Activated T-cell treated with anti-CD3 and anti-CD28 coated beads for 4 hours (primary cell): ENCODE data around the gene PCBP1.
A peak's percentile ranks its signal among the peaks of the same experiment; 100 is the strongest.
"Not testable (repeated sequence)": the region's sequence is repeated elsewhere in the genome, so short reads cannot be mapped to it uniquely, and the experiment has no call there.

Experiments
- DNase-seq: peaks from one replicate; pipeline ENCODE4 v3.0.0-alpha.2; 2020

PCBP1 gene

DNA sequence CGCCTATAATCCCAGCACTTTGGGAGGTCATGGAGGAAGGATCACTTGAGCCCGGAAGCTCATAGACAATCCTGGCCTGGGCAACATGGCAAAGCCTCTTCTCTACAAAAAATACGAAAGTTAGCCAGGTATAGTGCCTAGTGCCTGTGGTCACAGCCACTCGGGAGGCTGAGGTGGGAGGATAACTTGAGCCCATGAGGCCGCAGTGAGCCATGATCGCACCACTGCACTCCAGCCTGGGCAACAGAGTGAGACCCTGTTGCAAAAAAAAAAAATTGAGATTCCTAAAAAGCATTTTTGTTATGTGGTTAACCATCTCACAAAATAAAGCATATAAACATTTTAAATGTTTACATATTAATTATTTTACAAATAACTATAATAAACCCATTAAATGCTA lies 13.9 kb downstream of the PCBP1 start:
- DNase-seq: no peak

DNA sequence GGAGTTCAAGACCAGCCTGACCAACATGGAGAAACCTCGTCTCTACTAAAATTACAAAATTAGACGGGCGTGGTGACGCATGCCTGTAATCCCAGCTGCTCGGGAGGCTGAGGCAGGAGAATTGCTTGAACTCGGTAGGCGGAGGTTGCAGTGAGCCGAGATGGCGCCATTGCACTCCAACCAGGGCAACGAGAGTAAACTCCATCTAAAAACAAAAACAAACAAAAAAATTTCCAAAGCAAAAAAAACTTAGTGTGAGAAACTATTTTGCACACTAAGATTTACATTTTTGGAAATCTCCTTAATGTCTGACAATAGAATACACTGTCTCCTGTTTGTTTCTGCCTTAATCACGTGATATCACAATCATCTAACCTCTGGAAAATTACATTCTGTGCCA lies 14.4 kb downstream of the PCBP1 start:
- not testable (repeated sequence) for DNase-seq

DNA sequence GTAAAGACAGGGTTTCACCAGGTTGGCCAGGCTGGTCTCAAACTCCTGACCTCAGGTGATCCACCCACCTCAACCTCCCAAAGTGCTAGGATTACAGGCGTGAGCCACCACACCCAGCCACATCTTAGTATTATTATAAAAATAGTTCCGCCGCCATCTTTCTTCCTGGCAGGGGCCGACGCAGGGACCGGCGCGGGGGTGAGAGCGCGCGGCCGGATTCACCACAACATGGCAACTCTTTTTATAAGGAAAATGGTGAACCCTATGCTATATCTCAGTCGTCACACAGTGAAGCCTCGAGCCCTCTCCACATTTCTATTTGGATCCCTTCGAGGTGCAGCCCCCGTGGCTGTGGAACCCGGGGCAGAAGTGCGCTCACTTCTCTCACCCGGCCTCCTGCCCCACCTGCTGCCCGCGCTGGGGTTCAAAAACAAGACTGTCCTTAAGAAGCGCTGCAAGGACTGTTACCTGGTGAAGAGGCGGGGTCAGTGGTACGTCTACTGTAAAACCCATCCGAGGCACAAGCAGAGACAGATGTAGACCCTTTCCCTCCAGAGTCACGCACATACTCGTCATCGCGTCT lies 15.1 kb downstream of the PCBP1 start:
- not testable (repeated sequence) for DNase-seq

DNA sequence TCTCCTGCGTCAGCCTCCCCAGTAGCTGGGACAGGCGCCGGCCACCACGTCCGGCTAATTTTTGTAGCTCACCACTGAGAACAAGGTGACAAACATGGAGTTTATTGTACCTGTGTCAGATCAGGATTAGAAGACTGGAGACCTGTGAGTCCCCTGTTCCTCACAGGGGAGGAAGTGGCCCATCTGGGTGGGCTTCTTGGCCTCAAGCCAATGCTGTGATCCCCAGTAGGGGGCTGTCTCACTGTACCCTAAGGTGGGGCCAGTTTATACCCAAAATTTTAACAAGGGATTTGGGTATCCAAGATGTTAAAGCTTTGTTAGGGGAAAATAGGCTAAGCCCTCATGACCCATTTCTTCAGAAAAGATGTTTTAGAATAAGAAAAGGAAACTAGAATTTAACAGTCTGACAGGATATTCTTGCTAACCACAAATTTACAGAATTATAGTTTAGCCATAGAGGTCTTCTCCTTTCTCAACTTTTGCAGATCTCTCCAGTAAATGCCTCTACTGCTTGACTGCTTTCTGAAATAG lies 16.3 kb downstream of the PCBP1 start:
- no peak for DNase-seq

DNA sequence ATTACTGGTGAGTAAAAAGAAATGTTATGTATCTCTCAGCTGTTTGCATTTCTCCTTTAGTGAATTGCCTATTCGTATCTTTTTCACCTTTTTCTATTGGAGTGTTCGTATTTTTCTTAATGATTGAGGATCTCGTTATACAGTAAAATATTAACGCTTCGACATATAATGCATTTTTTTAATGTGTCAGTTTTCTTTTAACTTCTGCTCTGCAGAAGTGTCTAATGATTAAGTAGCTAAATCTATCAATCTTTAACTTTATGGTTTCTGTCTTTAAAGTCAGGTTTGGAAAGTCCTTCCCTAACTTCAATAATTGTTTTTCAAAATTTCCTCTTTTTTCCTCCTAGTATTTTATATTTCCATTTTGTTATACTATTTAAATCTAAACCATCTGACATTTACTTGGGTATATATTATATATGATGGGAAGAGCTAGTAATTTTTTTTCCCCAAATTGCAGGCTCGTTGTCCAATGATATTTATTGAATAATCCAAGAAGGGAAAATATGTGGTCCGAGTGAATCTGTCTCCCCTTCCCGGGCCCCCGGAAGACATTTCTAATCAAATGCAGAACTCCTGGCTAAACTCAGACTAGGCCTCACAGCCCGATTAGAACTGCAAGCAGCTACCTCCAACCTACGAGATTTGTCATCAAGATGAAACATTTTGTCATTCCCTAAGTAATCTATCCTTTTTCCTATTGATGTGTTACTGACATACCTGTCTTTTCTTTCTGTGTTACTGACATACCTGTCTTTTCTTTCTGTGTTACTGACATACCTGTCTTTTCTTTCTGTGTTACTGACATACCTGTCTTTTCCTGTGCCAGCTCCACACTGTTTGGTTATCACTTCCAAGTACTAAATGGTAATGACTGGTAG lies 17.2 kb downstream of the PCBP1 start:
- no peak for DNase-seq

DNA sequence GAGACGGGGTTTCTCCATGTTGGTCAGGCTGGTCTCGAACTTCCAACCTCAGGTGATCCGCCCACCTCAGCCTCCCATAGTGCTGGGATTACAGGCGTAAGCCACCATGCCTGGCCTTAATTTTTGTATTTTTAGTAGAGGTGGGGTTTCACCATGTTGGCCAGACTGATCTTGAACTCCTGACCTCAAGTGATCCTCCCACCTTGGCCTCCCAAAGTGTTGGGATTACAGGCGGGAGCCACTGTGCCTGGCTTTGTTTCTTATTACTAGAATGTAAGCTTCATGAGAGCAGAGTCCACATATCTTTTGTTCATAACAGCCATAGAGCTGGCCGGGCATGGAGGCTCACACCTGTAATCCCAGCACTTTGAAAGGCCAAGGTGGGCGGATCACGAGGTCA lies 18.9 kb downstream of the PCBP1 start:
- DNase-seq: not testable (repeated sequence)

DNA sequence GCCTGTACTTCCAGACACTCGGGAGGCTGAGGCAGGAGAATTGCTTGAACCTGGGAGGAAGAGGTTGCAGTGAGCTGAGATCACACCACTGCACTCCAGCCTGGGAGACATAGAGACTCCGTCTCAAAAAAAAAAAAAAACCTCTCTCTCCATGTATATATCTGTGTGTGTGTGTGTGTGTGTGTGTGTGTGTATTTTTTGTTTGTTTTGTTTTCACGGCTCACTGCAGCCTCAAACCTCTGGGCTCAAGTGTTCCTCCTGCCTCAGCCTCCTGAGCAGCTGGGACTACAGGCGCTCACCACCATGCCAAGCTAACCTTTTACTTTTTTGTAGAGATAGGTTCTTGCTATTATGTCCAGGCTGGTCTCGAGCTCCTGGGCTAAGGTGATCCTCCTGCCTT lies 23.1 kb downstream of the PCBP1 start:
- not testable (repeated sequence) for DNase-seq

DNA sequence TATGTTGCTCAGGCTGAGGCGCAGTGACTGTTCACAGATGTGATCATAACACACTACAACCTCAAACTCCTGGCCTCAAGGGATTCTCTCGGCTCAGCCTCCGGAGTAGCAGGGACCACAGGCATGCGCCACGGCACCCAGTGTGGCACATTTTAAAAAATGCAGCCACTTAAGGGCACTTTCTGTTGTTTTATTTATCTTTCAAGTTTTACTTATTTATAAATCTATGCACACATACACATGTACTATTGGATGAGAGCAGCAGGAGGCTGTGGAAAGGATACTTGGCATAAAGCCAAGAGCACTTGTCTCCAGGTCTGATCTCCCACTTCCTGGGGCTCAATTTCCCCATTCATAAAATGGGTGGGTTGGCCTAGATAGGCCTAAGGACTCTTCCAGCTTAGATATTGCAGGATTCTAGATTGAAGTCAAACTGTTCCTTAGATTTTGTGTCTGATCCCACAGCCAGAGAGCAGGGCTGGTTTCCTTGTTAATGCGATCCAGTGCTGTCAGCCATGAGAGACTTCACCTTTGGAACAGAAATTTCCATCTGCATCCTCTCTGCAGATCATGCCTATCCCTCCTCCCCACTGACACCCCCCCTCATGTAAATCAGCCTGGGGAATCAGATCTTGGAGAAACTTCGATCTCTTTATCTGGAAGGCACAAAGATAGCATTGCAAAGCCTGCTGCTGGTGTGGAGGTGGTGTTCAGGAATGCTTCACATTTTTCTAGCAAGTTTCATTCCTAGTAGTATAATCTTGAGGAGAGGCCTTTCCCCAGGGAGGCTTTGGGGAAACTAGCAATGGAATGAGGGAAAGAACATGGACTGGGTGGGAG lies 24.7 kb downstream of the PCBP1 start:
- no peak for DNase-seq

DNA sequence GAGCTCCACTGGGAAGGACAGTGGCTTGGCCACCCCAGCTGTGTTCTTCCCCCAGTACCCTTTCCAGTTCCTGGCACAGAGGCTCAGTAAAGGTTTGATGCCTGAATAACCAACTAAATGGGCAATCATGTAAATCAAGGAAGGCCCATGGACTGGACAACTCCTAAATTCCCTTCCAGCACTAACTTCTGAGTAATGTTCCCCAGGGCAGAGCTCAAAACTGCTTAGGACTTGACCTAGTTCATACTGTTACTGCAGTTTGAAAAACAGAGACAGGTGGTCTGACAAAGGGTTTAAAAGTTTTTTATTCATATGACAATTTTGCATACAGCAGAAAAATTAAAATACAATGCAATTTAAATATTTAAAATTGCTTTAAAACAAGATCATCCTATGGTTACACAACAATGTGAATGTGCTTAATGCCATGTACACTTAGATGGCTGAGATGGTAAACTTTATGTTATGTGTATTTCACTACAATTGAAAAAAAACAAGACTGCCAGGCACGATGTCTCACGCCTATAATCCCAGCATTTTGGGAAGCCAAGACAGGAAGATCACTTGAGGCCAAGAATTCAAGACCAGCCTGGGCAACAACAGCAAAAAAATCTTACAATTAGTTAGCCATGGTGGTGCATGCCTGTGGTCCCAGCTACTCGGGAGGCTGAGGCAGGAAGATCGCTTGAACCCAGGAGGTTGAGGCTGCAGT lies 26.2 kb downstream of the PCBP1 start:
- no peak for DNase-seq

DNA sequence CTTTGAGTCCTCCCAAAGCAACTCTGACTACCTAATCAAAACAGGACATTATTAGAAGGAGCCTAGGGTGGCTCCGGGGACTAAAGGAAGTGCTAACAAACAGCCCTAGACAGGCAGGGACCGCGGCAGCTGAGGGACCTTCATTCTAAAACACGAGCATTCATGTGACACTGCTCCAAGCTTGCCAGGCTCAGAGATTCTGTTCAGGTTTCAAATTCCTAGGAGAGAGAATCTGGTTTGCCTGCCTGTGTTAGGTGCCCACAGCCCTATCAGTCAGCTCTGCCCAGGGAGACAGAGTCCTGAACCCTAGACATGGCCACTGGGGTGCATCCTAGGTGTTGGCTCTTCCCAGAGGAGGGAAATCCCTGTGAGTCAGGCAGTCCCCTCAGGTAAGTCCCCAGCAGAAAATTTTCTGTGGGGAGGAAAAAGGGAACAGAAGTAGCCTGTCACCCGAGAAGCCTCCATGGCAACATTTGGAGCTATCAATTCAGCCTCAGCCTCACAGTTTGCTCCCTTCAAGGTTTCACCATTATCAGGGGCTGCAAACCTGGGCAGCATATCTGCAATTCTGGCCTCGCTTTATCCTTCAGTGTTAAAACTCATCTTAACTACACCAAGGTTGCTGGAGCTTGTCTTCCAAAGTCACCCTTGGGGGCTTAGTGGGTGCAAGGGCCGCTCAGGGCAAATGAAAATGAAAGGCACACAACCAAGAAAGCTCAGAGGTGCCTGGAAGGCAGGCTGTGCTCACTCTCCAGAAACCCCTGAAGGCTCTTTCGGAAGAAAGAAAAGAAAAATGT lies 28.6 kb downstream of the PCBP1 start:
- DNase-seq: no peak

DNA sequence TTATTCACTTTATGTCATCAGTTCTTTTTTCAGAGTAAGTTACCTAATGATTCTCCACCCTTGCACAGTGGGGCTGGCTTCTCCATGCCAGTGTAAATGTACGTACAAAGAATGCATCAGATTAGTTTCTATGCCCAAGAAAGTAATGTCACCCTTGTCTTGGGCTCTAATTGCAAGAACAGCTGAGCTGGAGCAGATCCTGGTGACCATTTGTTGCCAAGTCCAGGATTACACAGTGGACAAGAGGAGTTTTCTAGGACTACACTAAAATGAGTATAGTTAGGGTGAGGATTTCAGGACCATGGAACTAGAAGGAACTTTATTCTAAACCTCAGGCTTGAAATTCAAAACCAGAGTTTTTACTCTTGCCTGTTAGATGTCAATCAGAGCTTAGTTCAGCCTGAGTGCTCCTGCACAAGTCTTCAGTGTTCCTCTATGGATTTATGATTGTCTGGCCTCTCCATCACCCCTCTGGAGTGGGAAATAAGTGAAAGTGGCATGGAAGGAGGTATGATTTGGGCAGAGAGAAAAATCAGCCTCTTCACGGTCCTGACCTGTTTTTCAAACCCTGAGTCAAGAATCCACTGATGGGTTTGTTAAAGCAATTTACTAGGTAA lies 29.8 kb downstream of the PCBP1 start:
- no peak for DNase-seq

DNA sequence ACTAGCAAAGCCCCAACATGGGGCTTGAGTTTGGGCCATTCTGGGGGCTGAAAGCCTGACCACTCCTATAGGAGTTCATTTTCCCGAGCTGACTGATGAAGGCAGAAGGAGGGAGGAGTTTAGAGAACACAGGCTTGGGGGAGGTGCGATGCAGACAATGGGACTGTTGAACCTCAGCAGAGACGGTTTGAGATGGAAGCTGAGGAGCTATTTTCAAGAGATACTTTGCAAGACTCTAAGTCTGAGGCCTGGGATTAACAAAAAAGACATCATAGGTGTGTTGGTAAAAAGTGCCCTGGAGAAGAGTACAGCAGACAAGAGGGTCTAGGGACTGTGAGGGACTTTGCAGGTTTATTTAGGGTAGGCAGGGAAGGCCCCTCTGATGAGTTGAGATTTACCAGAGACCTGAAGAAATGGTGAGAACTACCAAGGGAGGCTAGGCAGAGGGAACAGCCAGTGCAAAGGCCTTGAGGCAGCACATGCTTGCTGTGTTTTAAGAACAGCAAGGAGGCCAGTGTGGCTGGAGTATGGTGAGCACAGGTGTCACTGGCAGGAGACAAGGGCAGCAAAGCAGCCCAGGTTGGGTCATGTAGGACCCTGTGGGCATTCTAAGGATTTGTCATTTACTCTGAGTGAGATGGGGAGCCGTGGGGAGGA lies 31.6 kb downstream of the PCBP1 start:
- DNase-seq: no peak

DNA sequence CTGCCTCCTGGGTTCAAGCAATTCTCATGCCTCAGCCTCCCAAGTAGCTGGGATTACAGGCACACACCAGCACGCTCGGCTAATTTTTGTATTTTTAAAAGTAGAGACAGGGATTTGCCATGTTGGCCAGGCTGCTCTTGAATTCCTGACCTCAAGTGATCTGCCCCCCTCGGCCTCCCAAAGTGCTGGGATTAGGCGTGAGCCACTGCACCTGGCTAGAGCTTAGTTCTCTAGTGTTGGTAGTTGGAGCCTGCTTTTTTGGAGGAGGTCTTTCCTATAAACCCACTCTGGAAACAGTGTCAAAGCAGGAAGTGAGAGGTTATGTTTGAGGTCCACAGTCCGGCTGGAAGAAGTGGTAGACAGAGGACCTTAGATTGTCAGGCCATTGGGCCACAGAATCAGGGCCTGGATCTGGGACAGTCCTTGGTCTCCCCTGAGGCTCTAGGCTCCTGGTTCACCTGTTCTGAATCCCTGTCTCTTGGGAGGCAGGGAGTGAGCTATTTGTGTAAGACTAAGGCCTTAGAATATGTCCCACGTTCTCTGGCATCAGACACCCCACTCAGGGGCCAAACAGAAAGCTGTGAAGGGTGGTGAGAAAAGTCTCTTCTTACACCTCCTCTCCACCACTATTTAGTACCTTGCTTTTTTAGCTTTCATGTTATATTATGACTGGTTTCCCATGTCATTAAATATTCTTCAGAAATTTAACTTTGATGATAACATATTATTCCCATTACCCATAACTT lies 34.5 kb downstream of the PCBP1 start:
- DNase-seq: no peak

DNA sequence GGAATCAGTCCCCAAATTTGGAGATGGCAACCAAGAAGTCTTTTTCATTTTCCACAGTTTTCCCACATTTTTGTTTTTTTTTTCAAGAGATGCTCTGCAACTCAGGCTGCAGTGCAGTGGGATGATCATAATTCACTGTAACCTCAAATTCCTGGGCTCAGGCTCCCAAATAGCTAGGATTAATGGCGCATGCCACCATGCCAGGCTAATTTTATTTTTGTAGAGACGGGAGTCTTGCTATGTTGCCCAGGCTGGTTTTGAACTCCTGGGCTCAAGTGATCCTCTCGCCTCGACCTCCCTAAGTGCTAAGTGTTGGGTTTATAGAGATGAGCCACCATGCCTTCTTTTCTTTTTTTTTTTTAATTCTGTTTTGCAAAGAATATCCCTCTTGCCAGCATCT lies 35.2 kb downstream of the PCBP1 start:
- no peak for DNase-seq

DNA sequence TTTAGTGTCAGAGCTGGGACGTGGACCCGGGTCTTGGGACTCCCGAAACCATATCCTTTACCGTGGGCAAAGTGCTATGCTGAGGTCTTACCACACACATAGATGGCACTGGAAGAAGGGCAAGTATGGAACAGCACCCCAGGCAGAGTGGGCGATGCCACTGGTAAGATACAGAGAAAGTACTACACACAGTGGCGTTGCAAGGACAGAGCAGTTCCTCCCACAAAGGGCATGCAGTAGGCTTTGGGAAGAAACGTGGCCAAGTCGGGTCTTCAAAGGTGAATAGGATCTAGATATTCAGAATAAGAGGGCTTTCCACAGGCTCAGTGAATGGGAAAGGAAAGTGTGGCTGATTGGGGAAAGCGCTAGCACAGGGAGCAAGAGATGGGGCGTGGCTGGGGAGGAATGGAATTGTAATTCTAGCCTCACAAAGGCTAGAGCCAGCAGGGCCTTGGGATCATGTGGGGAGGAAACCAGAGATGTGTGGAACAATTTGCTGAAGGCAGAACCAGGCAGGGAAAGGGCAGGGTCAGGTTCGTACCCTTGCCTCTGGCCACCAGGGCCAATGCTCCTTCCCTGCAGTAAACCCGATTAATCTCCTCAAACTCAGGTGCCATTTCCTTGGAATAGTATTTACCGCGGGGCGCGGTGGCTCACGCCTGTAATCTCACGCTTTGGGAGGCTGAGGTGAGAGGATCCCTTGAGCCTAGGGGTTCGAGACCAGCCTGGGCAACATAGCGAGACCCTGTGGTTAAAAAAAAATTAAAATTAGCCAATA lies 36.0 kb downstream of the PCBP1 start:
- DNase-seq: no peak

DNA sequence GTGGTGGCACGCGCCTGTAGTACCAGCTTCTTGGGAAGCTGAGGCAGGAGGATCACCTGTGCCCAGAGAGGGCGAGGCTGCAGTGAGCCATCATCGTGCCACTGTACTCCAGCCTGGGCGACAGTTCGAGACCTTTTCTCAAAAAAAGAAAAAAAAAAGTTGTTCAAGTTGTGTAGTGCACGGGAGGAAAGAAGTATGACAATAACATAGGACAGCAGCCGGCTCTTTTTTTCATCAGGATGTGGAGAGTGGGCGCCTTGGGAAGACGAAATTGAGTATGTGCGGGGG lies 36.5 kb downstream of the PCBP1 start:
- no peak for DNase-seq

DNA sequence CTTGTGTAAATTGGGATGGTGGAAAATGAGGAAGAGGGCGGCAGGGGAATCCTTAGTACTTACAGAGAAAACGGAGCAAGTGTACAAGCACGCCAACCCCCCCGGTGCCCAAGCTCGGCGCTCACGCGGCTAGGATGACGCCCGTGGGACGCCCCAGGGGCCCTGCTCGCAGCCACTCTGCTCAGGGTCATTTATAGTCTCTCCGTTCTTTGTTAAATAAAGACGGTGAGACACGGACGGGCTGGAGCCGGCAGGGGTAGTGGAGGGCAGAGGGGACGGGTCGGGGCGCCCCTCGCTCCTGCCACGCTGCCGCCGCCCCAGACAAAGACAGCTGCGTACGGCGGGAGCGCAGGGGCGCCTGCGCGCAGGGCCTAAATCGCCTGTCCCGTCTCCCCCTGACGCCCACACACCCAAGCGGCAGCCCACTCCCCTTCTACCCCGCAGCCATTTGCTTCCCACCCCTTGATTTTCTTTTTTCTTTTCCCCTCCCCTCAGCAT lies 37.8 kb downstream of the PCBP1 start:
- DNase-seq: peak; percentile 55

DNA sequence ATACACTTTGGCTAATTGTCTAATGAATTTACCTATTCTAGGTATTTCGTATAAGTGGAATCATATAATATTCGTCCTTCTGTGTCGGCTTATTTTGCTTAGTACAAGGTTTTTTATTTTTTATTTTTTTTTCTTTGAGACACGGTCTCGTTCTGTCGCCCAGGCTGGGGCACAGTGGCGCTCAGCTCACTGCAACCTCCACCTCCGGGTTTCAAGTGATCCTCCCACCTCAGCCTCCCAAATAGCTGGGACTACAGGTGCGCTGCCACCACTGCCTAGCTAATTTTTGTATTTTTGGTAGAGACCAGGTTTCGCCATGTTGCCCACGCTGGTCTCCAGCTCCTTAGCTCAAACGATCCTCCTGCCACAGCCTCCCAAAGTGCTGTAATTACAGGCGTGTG lies 38.2 kb downstream of the PCBP1 start:
- no peak for DNase-seq

DNA sequence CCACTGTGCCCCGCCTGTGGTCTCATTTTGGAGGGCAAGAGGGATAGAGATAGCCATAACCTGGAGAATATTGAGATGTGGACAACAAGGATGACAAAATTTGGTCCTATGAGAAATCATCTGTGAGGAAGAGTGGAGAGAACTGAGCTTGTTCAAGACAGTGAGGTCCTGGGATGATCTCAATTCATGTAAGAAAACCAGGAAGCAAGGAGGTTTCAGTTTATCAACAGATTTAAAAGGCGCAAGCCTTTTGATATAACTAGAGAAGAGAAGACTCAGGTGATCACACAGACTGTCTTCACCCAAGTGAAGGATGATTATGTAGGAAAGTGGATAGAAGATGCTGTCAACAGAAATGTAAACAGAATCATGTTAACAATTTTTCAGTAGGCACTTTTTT lies 39.1 kb downstream of the PCBP1 start:
- DNase-seq: no peak
